GM19463 (cell line): ENCODE data around the gene HDGFL2.

Experiments
- ATAC-seq: cut with Tn5 transposase; IDR thresholded peaks from one replicate; pipeline ENCODE4 v1.9.1; 2021; ENCODE audit warnings: mild to moderate bottlenecking, moderate library complexity; ENCODE audit not compliant: unreplicated experiment

Gene HDGFL2

DNA sequence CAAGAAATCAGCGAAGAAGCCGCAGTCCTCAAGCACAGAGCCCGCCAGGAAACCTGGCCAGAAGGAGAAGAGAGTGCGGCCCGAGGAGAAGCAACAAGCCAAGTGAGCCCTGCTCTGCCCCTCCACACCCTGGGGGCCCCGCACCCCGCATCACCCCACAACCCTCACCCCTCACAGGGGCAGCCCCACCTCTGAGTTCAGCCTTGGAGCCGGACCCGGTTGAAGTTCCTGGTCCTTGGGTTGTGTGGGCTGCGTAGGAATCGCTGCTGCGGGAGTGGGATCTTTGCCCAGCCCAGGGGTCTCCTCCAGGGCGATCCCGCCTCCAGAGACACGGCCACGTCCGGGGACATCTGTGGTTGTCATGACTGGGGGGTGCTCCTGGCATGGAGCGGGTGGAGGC is 24.2 kb downstream of the HDGFL2 start:
- no peak for ATAC-seq

DNA sequence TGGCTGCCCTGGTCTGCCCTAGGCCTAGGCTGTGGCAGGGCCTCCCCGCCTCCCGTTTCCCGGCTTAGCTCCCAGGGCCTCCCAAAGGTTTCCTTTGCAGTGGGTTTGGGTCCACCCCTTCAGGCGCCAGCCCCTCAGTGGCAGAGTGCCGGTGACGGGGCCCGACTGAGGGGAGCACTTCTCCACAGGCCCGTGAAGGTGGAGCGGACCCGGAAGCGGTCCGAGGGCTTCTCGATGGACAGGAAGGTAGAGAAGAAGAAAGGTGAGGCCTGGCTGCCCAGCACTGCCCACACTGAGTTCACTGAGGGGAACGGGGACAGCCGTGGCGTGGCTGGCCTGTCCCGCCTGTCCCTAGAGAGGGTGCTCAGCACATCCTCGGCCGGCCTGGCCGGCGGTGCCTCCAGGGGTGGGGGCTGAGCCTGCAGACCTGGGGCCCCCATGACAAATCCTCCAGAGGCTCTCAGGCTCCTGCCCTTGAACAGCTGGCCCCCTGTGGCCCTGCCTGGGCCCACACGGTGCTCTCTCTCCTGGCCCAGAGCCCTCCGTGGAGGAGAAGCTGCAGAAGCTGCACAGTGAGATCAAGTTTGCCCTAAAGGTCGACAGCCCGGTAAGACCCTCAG is 25.8 kb downstream of the HDGFL2 start:
- no peak for ATAC-seq

DNA sequence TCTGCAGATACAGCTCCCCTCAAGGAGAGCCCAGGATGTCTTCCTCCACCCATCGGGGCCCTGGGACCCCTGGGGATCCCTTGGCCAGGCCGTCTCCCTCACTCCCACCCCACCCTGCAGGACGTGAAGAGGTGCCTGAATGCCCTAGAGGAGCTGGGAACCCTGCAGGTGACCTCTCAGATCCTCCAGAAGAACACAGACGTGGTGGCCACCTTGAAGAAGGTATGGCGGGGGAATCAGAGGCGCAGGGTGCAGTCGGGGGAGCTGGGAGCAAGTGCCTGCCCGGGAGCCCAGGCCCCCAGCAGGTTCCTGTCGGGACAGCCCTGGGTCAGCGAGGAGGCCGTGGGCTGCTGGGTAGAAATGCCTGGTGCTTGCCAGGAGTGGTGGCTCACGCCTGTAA is 26.6 kb downstream of the HDGFL2 start:
- no peak for ATAC-seq

DNA sequence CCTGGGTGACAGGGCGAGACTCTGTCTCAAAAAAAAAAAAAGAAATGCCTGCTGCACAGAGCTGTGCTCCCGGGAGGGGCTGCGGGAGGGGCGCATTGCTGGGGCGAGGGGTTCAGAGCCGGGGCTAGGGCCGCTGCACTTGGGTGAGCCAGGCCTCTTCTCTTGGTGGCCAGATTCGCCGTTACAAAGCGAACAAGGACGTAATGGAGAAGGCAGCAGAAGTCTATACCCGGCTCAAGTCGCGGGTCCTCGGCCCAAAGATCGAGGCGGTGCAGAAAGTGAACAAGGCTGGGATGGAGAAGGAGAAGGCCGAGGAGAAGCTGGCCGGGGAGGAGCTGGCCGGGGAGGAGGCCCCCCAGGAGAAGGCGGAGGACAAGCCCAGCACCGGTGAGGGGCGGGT is 27.2 kb downstream of the HDGFL2 start:
- no peak for ATAC-seq

DNA sequence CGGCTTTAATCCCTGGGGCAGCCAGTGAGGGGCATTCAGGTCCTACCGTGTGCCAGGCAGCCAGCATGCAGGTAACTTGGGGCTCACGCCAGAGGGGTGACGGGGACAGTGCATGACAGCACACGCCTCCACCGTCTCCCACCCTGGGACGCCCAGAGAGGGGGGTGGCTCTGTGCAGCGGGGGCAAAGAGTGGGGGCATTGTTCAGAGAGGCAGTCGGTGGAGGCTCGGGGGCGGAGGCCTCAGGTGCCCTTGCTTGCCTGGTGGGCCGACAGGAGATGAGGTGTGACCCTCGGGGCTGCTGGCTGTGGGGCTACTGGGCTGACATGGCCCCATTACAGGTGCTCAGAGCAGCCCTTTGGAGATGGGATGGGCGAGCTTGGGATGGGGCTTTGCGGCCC is 27.8 kb downstream of the HDGFL2 start:
- no peak for ATAC-seq

DNA sequence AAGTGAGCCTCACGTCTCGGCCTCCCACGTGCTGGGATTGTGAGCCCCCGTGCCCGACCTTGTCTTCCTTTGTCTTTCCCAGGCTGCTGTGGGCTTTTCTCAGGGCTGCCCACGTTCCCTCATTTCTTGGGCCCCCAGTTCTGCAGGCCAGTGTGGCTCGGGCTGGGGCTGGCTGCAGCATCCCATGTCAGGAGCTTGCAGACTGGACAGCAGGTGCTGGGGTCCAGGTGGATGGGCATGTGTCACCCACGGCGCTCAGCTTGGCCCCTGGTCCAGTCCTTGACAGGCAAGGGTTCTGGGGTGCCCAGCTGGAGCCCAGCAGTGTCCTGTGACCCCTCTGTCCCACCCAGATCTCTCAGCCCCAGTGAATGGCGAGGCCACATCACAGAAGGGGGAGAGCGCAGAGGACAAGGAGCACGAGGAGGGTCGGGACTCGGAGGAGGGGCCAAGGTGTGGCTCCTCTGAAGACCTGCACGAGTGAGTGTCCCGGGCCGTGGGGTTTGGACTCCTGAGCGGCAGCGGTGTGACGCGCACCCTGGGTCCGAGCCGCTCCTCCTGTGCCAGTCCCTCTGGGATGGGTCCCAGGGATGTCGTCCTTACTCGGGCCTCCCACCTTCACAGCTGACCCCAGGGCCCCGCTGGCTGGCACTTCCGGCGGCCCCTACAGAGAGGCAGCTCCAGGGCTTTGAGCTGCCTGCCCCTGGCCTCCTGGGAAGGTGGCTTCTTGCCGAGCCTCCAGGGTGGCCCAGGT is 28.9 kb downstream of the HDGFL2 start:
- ATAC-seq = no peak

DNA sequence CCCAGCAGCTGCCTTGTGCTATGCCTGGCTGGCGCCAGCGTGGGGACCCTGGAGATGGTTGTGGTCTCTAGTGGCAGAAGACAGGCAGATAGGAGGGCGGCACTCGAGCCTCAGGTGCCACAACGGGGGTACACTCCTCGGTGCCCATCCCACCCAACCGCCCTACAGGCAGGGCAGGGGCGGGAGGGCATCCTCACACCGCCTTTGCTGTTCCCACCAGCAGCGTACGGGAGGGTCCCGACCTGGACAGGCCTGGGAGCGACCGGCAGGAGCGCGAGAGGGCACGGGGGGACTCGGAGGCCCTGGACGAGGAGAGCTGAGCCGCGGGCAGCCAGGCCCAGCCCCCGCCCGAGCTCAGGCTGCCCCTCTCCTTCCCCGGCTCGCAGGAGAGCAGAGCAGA is 29.6 kb downstream of the HDGFL2 start:
- ATAC-seq = no peak

DNA sequence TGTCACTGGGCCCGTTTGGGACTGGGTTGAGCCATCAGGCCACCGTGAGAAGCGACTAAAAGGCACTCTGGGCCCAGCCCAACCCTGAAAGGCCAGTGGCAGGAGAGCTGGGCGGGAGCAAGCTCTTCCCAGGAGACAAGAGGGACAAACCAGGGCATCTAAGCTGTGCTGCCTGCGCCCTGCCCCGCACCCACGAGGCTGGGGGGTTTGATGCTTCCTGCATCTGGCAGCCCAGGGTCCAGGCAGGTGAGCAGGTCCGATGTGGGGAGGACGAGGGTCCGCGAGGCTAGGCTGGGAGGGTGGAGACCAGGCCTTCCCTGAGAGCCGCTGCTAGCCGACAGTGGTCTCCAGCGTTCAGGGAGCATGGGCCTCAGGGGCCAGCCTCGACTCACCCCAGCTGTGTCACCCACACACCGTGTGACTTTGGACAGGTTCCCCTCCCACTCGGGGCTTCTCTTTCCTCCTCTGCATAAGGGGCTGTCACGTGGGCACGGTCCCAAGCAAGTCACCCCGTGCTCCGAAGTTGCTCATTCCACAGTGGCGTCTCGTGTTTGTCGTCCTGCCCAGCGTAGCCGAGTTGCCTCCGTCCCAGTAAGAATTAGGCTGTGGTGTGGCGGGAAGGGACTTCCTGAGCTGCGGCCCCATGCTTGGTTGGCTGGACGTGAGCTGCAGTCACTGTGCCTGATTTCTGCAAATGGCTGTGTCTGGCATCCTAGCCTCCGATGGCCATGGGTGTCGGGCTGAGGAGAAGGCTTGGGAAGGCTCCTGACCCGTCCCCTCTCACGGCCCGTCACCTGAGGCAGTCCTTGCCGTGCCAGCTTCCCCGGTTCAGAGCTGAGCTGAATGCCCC is 30.4 kb downstream of the HDGFL2 start:
- ATAC-seq = no peak

DNA sequence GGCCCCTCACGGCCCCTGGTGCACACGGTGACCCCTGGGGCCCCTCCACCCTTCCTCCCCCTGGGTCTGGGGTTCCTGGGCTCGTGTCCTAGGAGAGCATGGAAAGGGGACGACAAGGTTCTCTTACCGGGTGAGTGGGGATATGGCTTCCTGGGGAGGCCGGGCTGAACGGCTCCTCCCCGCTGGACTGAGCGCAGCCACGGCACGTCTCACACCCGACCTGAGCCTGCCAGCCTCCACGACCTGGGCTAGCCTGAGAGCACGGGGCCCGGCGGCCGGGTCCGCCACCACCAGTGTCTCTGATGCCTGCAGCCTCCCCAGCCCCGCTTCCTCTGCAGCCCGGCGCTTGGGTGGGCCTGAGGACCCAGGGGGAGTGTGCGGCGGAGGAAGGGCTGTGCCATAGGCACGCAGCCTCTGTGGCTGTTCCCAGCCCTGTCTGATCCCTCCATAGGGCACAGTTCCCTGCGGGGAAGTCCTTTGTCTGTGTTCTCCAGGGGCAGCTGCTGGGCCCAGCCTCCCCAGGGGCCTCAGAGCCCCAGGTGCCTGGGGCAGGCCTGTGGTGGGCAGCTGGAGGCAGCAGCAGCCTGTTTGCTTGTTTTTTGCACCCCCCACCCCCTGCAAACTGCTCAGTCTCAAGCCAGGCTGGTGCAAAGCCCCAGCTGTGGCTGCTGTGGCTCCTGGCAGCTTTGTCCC is 31.2 kb downstream of the HDGFL2 start:
- no peak for ATAC-seq

DNA sequence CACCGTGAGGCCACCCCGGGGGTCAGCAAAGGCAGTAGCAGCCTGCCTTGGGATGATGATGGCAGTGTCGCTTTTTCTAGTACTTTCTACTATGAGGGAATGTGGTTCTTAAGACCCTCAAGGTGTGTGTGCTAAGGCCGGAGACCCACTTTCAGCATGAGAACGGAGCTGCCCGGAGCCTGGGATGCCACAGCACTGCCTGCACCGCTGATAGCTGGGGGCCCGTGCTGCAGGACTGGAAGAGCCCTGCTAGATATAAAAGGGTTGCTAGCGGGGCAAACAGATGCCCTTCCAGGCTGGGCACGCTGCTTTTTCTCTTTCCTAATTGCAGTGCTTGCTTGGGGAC is 31.7 kb downstream of the HDGFL2 start:
- ATAC-seq = no peak

DNA sequence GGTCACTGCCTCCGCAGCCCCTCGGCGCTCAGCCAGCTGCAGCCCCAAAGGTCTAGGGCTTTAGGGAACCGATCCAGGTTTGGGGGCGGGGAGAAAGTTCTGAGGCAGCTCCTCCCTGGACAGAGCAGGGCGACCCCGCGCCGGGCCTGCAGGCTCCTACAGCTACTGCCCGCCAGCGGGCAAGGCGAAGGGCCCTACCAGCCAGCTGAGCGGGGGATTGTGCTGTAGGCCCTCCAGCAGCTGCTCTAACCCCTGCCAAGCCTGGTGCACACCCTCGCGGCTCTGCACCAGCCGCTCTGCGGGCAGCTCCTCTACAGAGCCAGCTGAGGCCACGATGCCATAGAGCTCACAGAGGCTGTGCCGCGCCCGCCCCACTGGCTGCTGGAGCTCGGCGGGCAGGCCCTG is 32.2 kb downstream of the HDGFL2 start:
- no peak for ATAC-seq

DNA sequence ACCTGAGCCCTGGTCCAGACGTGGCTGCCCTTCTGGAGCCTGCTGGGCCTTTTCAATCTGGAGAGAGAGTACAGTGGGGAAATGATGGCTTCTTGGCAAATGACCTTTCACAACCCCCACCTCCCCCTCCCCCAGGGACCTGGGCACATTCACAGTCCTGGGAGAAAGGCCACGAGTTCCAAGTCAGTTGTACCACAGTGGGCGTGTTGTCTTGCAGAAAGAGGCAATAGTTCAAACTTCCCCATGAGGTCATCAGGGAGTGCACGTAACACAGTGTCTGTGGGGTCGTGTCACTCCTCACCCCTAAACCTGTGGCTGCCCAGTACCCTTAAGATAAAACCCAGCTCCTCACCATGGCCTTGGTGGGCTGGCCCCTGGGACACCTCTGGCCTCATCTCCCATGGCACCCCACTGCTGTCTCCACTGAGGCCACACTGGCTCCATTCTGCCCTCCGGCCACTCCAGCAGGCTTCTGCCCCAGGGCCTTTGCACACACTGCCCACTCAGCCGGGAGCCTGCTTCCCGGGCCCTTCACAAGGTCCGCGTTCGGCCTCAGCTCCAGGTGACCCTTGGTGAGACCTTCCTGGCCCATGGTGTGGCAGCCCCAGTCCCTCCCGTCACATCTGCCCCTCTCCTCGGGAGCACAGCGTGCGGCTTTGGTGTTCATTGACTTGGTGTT is 32.9 kb downstream of the HDGFL2 start:
- ATAC-seq = no peak

DNA sequence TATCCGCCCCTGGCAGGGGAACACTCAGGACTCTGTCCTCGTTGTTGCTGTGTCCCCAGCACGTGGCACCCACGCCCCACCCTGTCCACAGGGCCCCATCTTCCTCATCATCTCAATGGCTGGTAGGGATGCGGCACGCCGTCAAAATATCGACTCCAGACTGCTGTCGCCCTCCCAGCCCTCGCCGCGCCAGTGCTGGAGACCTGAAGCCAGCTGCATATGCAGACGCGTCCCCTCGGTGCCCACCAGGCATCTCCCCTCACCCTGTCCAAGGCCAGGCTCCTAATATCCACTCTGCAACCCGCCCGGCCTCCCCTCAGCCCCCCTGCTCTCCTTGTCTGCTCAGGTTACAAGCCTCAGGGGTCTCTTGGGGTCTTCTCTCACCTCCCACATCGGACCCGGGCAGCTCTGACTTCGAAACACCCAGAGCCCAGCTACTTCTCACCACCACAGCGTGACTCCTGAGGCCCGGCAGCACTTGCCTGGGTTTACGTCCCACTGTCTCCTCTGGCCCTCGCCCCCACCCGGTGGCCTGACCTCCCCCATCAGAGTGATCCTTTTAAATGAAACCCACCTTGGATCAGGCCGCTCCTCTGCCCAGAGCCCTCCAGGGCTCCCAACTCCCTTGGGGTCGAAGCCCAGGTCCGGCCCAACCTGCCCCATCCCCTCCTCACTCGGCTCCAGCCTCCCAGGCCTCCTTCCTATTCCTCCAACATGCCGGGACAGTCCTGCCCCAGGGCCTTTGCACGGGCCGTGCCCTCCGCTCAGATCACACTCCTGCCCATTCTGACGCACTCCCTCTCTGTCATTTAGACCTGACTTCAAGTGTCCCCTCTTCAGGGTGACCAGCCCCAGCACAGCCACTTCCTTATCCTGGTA is 33.7 kb downstream of the HDGFL2 start:
- no peak for ATAC-seq

DNA sequence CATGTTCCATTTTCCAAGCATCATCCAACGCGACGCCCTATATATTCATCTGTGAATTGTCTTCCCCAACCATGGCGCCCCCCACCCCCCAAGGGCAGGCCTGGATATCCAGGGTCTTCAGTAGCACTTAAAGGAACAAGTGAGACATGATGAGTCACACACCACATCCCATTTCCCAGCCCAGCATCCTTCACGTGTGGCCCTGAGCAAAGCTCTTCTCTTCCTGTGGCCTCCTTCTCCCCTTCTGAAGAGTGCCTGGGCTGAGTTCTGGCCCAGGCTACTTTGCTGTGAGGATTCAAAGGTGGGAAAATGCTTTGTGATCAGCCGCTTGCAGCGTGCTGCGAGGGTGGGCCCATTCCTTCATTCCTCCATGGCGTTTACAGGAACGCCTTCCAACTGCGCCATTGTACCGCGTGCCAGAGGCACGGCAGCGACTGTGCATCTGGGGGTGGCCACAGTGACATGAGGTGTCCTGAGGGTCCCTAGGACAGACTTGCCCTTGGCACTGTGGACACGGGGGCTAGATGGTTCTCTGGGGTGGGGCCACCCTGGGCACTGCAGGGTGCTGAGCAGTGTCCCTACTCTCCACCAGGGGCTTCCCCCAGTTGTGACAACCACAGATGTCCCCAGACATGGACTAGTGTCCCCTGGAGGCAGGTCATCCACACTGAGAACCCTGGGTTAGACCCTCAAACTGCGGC is 34.5 kb downstream of the HDGFL2 start:
- ATAC-seq = no peak

DNA sequence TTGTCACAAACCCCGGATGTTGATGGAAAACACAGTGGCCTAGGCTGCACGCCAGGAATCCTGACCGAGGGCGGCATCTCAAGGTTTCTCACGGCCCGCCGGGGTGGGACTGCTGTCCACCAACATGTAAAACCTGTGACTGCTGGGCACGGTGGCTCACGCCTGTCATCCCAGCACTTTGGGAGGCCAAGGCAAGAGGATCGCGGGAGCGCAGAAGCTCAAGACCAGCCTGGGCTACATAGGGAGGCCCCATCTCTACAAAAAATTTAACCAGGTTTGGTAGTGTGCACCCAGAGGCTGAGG is 35.0 kb downstream of the HDGFL2 start:
- ATAC-seq = no peak

DNA sequence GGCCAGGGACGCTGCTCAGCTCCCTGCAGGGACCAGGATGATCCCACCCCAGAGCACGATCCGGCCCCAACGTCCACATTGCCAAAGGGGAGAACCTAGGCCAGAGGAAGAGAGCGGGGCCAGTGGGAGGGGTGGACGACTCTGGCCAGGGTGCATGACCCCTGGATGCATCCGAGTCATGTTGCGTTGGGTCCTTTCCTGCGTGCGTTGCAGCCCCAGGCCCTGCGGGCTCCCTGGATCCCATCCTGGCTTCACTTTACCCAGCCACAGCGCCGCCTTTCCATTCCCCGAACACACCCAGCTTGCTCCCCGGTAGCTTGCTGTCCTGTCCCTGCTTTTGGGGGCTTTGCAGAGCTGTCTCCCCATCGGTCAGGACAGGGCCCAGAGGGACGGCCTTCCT is 35.7 kb downstream of the HDGFL2 start:
- no peak for ATAC-seq

DNA sequence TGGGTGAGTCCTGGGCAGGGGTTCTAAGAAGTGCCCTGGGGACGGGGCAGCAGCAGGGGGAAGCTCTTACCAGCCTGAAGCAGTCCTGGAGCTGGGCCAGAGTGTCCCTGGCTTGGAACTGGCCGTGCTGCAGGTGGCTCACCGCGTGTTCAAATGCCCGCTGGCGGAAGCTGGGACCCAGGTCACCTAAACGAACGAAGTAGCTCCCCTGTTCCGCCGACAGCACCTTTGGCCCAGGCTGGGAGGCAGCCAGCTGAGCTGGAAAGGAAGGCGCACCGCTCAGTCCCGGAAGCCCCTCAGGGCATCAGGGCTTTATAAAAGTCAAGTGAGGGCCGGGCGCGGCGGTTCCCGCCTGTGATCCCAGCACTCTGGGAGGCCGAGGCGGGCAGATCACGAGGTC is 36.6 kb downstream of the HDGFL2 start:
- ATAC-seq = no peak

DNA sequence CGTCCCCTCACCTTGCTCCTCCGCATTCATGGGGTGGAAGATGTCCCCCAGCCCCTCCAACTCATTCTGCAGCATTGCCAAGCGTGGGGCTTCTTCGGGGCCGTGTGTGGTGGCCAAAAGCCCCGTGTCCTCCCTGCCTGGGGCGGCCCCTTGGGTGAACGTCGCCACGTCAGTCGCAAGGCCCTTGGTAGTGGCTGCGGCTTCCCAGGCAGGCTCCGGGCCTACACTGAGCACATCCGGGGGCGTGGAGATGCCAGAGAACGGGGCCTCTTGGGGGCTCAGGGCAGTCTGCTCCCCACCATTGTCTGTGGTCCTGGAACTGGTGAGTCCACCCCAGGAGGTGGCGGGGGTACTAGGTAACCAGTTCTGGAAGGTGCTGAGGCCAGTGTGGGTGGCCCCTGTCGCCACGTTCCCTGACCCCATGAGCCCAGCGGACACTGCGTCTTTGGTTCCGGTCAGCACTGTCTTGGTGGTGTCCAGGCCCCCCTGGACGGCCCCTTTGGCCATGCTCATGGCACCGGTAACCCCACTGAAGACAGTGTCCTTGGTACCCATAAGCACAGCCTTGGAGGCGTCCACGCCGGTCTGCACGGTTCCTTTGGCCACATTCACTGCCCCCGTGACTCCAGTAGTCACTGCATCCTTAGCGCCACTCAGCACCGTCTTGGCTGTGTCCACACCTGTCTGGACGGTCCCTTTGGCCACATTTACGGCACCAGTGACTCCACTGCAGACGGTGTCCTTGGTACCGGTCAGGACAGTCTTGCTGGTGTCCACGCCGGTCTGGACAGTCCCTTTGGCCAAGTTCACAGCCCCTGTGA is 38.5 kb downstream of the HDGFL2 start:
- ATAC-seq = no peak
